SK-N-SH treated with all-trans-retinoic acid at 6 μM for 48 hours (cell line): ENCODE measurements around the gene DDX10.

Experiments used
- ATAC-seq: fragments of 200-7000 bp; cut with Tn5 transposase; 3 replicates; pipeline ENCODE4 v1.9.1; 2020; ENCODE audit warnings: mild to moderate bottlenecking, moderate library complexity
- BACH2 ChIP-seq: fragments of 250-450 bp; sonication (Bioruptor Pico); IDR thresholded peaks from 2 replicates; pipeline ENCODE4 v1.9.0; 2021; ENCODE audit warnings: mild to moderate bottlenecking, borderline replicate concordance
- CSDC2 ChIP-seq: fragments of 250-450 bp; sonication (Bioruptor Pico); IDR thresholded peaks from 2 replicates; pipeline ENCODE4 v1.5.0; 2020; ENCODE audit warnings: mild to moderate bottlenecking, moderate library complexity
- ESRRG ChIP-seq: fragments of 250-450 bp; sonication (Bioruptor Pico); IDR thresholded peaks from 2 replicates; pipeline ENCODE4 v1.6.1; 2021; ENCODE audit warnings: mild to moderate bottlenecking
- ISL1 ChIP-seq: fragments of 250-450 bp; sonication (Bioruptor Pico); IDR thresholded peaks from 2 replicates; pipeline ENCODE4 v2.1.2; 2022; ENCODE audit warnings: mild to moderate bottlenecking, moderate library complexity
- OSR1 ChIP-seq: fragments of 250-450 bp; sonication (Bioruptor Pico); IDR thresholded peaks from 2 replicates; pipeline ENCODE4 v1.8.0; 2022; ENCODE audit warnings: moderate library complexity, mild to moderate bottlenecking, inconsistent platforms
- PPARA ChIP-seq: fragments of 250-450 bp; sonication (Bioruptor Pico); IDR thresholded peaks from 2 replicates; pipeline ENCODE4 v1.5.0; 2020; ENCODE audit warnings: mild to moderate bottlenecking, borderline replicate concordance
- RARB ChIP-seq: fragments of 250-450 bp; sonication (Bioruptor Pico); IDR thresholded peaks from 2 replicates; pipeline ENCODE4 v1.8.0; 2021; ENCODE audit warnings: mild to moderate bottlenecking, moderate library complexity
- SNAI2 ChIP-seq: fragments of 250-450 bp; sonication (Bioruptor Pico); IDR thresholded peaks from 2 replicates; pipeline ENCODE4 v1.5.0; 2020; ENCODE audit warnings: mild to moderate bottlenecking, moderate library complexity
- TCF4 ChIP-seq: fragments of 250-450 bp; sonication (Bioruptor Pico); IDR thresholded peaks from 2 replicates; pipeline ENCODE4 v1.8.0; 2021; ENCODE audit warnings: mild to moderate bottlenecking, moderate library complexity, borderline replicate concordance
- TOX ChIP-seq: fragments of 250-450 bp; sonication (Bioruptor Pico); IDR thresholded peaks from 2 replicates; pipeline ENCODE4 v1.8.0; 2021; ENCODE audit warnings: mild to moderate bottlenecking, moderate library complexity, borderline replicate concordance
- ZC3H10 ChIP-seq: fragments of 250-450 bp; sonication (Bioruptor Pico); IDR thresholded peaks from 2 replicates; pipeline ENCODE4 v1.5.1; 2021; ENCODE audit warnings: mild to moderate bottlenecking, moderate library complexity
- ZFP3 ChIP-seq: fragments of 250-450 bp; sonication (Bioruptor Pico); IDR thresholded peaks from 2 replicates; pipeline ENCODE4 v1.5.0; 2020; ENCODE audit warnings: mild to moderate bottlenecking, moderate library complexity
- ZFP30 ChIP-seq: fragments of 450-650 bp; formaldehyde crosslinking; IDR thresholded peaks from 2 replicates; pipeline ENCODE4 v1.5.0; 2022; ENCODE audit warnings: mild to moderate bottlenecking, moderate library complexity
- ZNF565 ChIP-seq: fragments of 450-650 bp; formaldehyde crosslinking; conservative IDR thresholded peaks from 2 replicates; pipeline ENCODE4 v1.5.0; 2020; ENCODE audit warnings: low read depth, mild to moderate bottlenecking, moderate library complexity
- ZNF70 ChIP-seq: fragments of 450-650 bp; formaldehyde crosslinking; IDR thresholded peaks from 2 replicates; pipeline ENCODE4 v1.5.0; 2020; ENCODE audit warnings: mild to moderate bottlenecking, moderate library complexity
- ZNF8 ChIP-seq: fragments of 450-650 bp; formaldehyde crosslinking; IDR thresholded peaks from 2 replicates; pipeline ENCODE4 v1.5.0; 2020; ENCODE audit warnings: mild to moderate bottlenecking, moderate library complexity
- TF ChIP-seq, protein P1 (sequence below): fragments of 250-450 bp; sonication (Bioruptor Pico); IDR thresholded peaks from 2 replicates; pipeline ENCODE4 v1.5.1; 2020; ENCODE audit warnings: low read depth, mild to moderate bottlenecking, moderate library complexity
- TF ChIP-seq, protein P2 (sequence below): fragments of 250-450 bp; sonication (Bioruptor Pico); IDR thresholded peaks from 2 replicates; pipeline ENCODE4 v1.8.0; 2021; ENCODE audit warnings: low read depth, mild to moderate bottlenecking, moderate library complexity, borderline replicate concordance
- TF ChIP-seq, protein P3 (sequence below): fragments of 250-450 bp; sonication (Bioruptor Pico); IDR thresholded peaks from 2 replicates; pipeline ENCODE4 v1.8.0; 2020; ENCODE audit warnings: mild to moderate bottlenecking, moderate library complexity, borderline replicate concordance
- TF ChIP-seq, protein P4 (sequence below): fragments of 250-450 bp; sonication (Bioruptor Pico); IDR thresholded peaks from 2 replicates; pipeline ENCODE4 v1.5.1; 2021; ENCODE audit warnings: mild to moderate bottlenecking, moderate library complexity

Gene DDX10

DNA sequence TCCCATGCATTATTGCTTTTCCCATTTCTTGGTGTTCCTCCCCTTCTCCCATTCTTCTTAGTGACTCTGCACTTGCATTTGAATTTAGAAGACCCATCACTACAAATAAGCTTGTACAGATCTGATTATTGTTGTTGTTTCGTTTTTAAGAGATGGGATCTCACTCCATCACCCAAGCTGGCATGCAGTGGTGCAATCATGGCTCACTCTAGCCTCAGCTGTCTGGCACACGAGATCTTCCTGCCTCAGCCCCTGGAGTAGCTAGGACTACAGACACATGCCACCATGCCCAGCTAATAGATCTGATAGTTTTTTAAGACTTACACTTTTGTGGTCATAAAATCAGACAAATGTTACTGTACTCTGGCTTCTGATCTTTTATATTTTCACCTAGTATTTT lies 252.1 kb downstream of the DDX10 start (continued):
- TF ChIP-seq, protein P1, sequence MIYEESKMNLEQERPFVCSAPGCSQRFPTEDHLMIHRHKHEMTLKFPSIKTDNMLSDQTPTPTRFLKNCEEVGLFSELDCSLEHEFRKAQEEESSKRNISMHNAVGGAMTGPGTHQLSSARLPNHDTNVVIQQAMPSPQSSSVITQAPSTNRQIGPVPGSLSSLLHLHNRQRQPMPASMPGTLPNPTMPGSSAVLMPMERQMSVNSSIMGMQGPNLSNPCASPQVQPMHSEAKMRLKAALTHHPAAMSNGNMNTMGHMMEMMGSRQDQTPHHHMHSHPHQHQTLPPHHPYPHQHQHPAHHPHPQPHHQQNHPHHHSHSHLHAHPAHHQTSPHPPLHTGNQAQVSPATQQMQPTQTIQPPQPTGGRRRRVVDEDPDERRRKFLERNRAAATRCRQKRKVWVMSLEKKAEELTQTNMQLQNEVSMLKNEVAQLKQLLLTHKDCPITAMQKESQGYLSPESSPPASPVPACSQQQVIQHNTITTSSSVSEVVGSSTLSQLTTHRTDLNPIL (CRISPR knock-in tag), result no peak
- no peak for TF ChIP-seq BACH2 (CRISPR knock-in tag)
- TF ChIP-seq ZNF565 (CRISPR knock-in tag), result no peak
- TF ChIP-seq ZC3H10 (CRISPR knock-in tag), result no peak
- TF ChIP-seq TOX, result no peak

DNA sequence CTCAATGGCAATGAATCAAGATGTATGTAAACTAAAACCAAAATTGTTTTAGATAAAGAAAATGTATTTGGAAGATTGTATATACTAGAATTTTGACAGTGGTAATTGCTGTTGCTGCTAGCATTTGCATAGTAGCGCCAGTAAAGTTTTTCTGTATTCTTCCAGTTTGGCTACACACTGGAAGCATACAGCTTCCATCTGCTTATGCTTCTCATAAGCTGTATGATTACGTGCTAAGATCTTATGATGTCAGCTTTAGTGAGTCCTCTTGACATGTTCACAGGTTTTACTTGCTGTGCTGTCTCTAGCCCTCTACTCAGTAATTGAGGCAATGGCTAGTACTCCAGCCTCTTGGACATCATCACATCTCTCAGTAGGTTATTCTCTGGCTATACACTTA lies 256.3 kb downstream of the DDX10 start:
- TF ChIP-seq RARB (CRISPR knock-in tag), result no peak
- no peak for TF ChIP-seq ZNF565 (CRISPR knock-in tag)
- TF ChIP-seq TCF4 (CRISPR knock-in tag), result no peak
- no peak for TF ChIP-seq ZNF70 (CRISPR knock-in tag)
- no peak for TF ChIP-seq ZFP3 (CRISPR knock-in tag)
- no peak for TF ChIP-seq ZNF8
- TF ChIP-seq ISL1 (CRISPR knock-in tag), result no peak
- TF ChIP-seq OSR1 (CRISPR knock-in tag), result no peak
- TF ChIP-seq BACH2 (CRISPR knock-in tag), result no peak
- TF ChIP-seq, protein P2, sequence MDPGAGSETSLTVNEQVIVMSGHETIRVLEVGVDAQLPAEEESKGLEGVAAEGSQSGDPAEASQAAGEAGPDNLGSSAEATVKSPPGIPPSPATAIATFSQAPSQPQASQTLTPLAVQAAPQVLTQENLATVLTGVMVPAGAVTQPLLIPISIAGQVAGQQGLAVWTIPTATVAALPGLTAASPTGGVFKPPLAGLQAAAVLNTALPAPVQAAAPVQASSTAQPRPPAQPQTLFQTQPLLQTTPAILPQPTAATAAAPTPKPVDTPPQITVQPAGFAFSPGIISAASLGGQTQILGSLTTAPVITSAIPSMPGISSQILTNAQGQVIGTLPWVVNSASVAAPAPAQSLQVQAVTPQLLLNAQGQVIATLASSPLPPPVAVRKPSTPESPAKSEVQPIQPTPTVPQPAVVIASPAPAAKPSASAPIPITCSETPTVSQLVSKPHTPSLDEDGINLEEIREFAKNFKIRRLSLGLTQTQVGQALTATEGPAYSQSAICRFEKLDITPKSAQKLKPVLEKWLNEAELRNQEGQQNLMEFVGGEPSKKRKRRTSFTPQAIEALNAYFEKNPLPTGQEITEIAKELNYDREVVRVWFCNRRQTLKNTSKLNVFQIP, result no peak
- no peak for TF ChIP-seq PPARA
- TF ChIP-seq SNAI2, result no peak
- TF ChIP-seq, protein P3, sequence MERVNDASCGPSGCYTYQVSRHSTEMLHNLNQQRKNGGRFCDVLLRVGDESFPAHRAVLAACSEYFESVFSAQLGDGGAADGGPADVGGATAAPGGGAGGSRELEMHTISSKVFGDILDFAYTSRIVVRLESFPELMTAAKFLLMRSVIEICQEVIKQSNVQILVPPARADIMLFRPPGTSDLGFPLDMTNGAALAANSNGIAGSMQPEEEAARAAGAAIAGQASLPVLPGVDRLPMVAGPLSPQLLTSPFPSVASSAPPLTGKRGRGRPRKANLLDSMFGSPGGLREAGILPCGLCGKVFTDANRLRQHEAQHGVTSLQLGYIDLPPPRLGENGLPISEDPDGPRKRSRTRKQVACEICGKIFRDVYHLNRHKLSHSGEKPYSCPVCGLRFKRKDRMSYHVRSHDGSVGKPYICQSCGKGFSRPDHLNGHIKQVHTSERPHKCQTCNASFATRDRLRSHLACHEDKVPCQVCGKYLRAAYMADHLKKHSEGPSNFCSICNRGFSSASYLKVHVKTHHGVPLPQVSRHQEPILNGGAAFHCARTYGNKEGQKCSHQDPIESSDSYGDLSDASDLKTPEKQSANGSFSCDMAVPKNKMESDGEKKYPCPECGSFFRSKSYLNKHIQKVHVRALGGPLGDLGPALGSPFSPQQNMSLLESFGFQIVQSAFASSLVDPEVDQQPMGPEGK (CRISPR knock-in tag), result no peak
- TF ChIP-seq ESRRG, result no peak
- TF ChIP-seq, protein P4, sequence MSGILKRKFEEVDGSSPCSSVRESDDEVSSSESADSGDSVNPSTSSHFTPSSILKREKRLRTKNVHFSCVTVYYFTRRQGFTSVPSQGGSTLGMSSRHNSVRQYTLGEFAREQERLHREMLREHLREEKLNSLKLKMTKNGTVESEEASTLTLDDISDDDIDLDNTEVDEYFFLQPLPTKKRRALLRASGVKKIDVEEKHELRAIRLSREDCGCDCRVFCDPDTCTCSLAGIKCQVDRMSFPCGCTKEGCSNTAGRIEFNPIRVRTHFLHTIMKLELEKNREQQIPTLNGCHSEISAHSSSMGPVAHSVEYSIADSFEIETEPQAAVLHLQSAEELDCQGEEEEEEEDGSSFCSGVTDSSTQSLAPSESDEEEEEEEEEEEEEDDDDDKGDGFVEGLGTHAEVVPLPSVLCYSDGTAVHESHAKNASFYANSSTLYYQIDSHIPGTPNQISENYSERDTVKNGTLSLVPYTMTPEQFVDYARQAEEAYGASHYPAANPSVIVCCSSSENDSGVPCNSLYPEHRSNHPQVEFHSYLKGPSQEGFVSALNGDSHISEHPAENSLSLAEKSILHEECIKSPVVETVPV (CRISPR knock-in tag), result no peak
- no peak for ATAC-seq

DNA sequence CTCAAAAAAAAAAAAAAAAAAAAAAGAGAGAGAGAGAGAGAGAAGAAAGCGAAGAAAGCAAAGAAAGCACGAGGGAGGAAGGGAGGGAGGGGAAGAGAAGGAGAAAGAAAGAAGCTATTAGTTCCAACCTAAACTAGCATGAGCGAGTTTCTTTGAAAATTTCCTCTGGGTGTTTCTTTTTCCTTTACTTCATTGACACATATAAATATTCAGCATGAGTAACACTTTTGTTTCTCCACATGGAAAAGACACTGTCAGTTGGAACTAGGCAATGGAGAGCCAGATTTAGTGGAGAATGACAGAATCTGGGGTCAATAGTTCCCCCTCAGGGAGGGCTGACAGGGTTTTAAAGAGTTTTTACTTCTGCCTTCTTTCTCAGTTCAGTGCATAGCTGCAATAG lies 257.4 kb downstream of the DDX10 start:
- no peak for ATAC-seq
- TF ChIP-seq ZFP3 (CRISPR knock-in tag), result no peak
- TF ChIP-seq ISL1 (CRISPR knock-in tag), result no peak
- no peak for TF ChIP-seq ESRRG
- TF ChIP-seq ZNF8, result no peak
- TF ChIP-seq TOX, result no peak
- TF ChIP-seq TCF4 (CRISPR knock-in tag), result no peak
- TF ChIP-seq ZNF70 (CRISPR knock-in tag), result no peak
- TF ChIP-seq BACH2 (CRISPR knock-in tag), result no peak
- TF ChIP-seq ZFP30 (CRISPR knock-in tag), result no peak
- TF ChIP-seq, protein P3 (CRISPR knock-in tag), result no peak
- no peak for TF ChIP-seq ZNF565 (CRISPR knock-in tag)
- TF ChIP-seq CSDC2 (CRISPR knock-in tag), result no peak

DNA sequence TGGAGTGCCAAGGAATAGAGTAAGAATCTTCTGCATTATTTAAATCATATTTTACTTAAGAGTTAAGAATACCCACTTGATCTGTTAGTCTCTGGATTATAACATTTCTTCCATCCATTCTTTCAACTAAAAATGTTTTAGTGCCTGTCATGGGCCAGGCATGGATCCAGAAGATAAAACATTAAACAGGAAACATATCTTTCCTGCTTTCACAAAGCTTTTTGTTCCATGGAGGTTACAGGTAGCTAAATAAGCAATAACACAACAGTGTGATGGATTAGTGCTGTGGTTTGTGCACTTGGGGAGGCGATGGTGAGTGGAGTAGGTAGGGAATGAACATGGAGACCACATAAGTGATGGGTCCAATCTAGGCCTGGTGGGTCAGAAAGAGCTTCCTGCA lies 258.5 kb downstream of the DDX10 start:
- no peak; the same call in 2 of the 3 replicates for ATAC-seq
- TF ChIP-seq ZFP30 (CRISPR knock-in tag), result no peak
- TF ChIP-seq, protein P3 (CRISPR knock-in tag), result no peak
- TF ChIP-seq BACH2 (CRISPR knock-in tag), result no peak
- no peak for TF ChIP-seq TOX
